ENCODE measurements around the gene USP11. TPM values are rescaled to one million over a fixed set of nuclear protein-coding genes. Genes with fewer than 3 reads are reported as not detected.

The USP11 gene
- total RNA-seq, 1 donor from 2014 or later: 72.5 TPM

DNA sequence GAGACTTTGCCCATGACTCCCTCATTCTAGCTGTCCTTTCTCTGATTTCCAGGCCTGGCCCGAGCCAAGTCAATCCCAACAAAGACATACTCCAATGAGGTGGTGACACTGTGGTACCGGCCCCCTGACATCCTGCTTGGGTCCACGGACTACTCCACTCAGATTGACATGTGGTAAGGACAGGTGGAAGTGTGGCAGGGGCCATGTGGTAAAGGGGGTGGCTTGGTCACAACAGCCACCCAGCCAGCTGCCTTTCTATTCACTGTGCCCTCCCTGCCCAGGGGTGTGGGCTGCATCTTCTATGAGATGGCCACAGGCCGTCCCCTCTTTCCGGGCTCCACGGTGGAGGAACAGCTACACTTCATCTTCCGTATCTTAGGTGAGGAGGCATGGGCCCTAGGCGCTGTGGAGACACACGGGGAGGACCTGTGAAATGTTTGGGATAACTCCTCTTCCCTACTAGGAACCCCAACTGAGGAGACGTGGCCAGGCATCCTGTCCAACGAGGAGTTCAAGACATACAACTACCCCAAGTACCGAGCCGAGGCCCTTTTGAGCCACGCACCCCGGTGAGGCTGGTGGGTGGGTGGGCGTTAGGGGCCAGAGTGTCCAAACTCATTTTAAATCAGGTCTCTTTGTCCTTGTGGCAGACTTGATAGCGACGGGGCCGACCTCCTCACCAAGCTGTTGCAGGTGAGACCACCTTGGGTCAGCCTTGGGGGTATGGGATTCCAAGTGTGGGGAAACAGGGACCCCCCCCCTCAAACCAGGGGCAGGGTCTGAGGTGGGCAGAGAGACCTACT lies 6.1 kb upstream of the USP11 start:
- TF ChIP-seq, protein P1, sequence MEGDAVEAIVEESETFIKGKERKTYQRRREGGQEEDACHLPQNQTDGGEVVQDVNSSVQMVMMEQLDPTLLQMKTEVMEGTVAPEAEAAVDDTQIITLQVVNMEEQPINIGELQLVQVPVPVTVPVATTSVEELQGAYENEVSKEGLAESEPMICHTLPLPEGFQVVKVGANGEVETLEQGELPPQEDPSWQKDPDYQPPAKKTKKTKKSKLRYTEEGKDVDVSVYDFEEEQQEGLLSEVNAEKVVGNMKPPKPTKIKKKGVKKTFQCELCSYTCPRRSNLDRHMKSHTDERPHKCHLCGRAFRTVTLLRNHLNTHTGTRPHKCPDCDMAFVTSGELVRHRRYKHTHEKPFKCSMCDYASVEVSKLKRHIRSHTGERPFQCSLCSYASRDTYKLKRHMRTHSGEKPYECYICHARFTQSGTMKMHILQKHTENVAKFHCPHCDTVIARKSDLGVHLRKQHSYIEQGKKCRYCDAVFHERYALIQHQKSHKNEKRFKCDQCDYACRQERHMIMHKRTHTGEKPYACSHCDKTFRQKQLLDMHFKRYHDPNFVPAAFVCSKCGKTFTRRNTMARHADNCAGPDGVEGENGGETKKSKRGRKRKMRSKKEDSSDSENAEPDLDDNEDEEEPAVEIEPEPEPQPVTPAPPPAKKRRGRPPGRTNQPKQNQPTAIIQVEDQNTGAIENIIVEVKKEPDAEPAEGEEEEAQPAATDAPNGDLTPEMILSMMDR (IDR thresholded peaks at IDR 0.05; ENCODE audit: unreplicated experiment): no peak
- no peak for DNase-seq (ENCODE audit: low spot score)
- Mint-ChIP-seq H3K9me3 (ENCODE audit: unreplicated experiment) (no peaks in the 10 kb centered on the region), H3K27ac (ENCODE audit: unreplicated experiment) (no peak overlapping the region), H3K4me1 (ENCODE audit: unreplicated experiment) (no peaks in the 10 kb centered on the region), H3K36me3 (ENCODE audit: low read depth, unreplicated experiment) (peaks cover 14% of the 10 kb centered on the region), H3K4me3 (ENCODE audit: unreplicated experiment) (no peak overlapping the region), H3K27me3 (ENCODE audit: unreplicated experiment) (peaks cover 2% of the 10 kb centered on the region)

DNA sequence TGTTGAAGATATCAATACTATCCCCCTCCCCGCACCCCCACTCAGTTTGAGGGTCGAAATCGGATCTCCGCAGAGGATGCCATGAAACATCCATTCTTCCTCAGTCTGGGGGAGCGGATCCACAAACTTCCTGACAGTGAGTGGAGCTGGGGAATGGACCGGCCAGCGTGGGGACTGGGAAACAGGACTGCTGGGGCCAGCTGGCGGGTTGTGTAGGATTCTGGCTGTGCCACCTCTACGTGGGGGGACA lies 5.5 kb upstream of the USP11 start:
- Mint-ChIP-seq H3K4me3 (ENCODE audit: unreplicated experiment) (no peak overlapping the region), H3K36me3 (ENCODE audit: low read depth, unreplicated experiment) (peaks cover 14% of the 10 kb centered on the region), H3K27ac (ENCODE audit: unreplicated experiment) (no peak overlapping the region)

DNA sequence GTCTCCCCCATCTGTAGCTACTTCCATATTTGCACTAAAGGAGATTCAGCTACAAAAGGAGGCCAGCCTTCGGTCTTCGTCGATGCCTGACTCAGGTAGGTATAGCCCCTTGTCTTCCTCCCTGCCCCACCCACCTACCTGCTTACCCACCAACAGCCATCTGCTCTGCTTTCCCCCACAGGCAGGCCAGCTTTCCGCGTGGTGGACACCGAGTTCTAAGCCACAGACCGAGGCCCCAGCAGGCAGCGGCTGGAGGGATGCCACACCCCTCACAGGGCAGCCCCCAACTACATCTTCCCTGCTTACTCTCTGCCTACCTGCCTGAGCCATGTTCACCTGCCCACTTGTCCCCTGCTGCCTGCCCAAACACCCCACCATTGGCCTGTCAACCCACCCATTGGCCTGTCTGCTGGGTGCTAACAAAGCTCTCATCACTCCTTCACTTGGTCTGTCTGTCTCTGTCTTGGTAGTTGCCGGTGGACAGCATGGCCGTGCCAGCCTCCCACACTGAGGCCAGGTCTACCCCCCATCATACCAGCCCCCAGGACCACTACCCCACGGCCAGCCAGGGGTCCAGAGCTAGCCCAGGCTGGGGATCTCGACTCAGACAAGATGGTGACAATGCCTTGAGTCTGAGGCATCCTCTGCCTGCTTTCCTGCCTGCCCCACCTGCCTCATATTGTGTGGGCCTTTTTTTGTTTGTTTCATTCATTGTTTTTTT lies 4.1 kb upstream of the USP11 start:
- Mint-ChIP-seq H3K36me3 (ENCODE audit: low read depth, unreplicated experiment) (peaks cover 14% of the 10 kb centered on the region), H3K4me3 (ENCODE audit: unreplicated experiment) (no peak overlapping the region)
- TF ChIP-seq, protein P1 (IDR thresholded peaks at IDR 0.05; ENCODE audit: unreplicated experiment): no peak

More for the DNA sequence above, 5.5 kb upstream of the USP11 start:
- H3K4me1 Mint-ChIP-seq (ENCODE audit: unreplicated experiment): no peaks in the 10 kb centered on the region
- TF ChIP-seq, protein P1 (IDR thresholded peaks at IDR 0.05; ENCODE audit: unreplicated experiment): no peak
- peaks cover 2% of the 10 kb centered on the region for H3K27me3 Mint-ChIP-seq (ENCODE audit: unreplicated experiment)
- no peak for DNase-seq (ENCODE audit: low spot score)
- no peaks in the 10 kb centered on the region for H3K9me3 Mint-ChIP-seq (ENCODE audit: unreplicated experiment)

DNA sequence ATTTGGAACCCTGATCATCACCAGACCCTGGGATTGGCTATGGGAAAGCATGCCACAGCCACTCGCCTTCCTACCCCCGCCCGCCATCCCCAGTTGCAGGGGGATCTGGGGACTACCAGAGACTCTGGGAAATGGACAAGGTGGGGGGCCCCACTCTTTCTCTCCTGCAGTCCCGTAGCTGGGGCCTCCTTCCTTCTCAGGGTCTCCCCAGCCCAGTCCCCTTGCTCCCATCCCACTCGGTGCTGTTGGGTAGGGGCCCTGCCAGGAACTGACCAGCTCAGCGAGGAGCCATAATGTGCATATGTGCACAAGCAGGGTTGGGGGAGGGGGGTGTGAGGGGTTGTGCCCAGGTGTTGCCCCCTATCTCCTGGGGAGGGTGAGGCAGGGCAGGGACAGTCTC lies 3.4 kb upstream of the USP11 start:
- no peak for DNase-seq (ENCODE audit: low spot score)
- TF ChIP-seq, protein P1 (IDR thresholded peaks at IDR 0.05; ENCODE audit: unreplicated experiment): no peak
- Mint-ChIP-seq H3K27ac (ENCODE audit: unreplicated experiment) (no peak overlapping the region), H3K36me3 (ENCODE audit: low read depth, unreplicated experiment) (peaks cover 14% of the 10 kb centered on the region), H3K4me1 (ENCODE audit: unreplicated experiment) (no peaks in the 10 kb centered on the region), H3K4me3 (ENCODE audit: unreplicated experiment) (no peak overlapping the region), H3K9me3 (ENCODE audit: unreplicated experiment) (no peaks in the 10 kb centered on the region), H3K27me3 (ENCODE audit: unreplicated experiment) (peaks cover 4% of the 10 kb centered on the region)

More for the DNA sequence above, 4.1 kb upstream of the USP11 start:
- H3K27me3 Mint-ChIP-seq (ENCODE audit: unreplicated experiment): peaks cover 4% of the 10 kb centered on the region
- H3K9me3 Mint-ChIP-seq (ENCODE audit: unreplicated experiment): no peaks in the 10 kb centered on the region
- no peak for DNase-seq (ENCODE audit: low spot score)
- no peaks in the 10 kb centered on the region for H3K4me1 Mint-ChIP-seq (ENCODE audit: unreplicated experiment)
- H3K27ac Mint-ChIP-seq (ENCODE audit: unreplicated experiment): no peak overlapping the region
